ENCODE data around the gene UBFD1.

The UBFD1 gene

DNA sequence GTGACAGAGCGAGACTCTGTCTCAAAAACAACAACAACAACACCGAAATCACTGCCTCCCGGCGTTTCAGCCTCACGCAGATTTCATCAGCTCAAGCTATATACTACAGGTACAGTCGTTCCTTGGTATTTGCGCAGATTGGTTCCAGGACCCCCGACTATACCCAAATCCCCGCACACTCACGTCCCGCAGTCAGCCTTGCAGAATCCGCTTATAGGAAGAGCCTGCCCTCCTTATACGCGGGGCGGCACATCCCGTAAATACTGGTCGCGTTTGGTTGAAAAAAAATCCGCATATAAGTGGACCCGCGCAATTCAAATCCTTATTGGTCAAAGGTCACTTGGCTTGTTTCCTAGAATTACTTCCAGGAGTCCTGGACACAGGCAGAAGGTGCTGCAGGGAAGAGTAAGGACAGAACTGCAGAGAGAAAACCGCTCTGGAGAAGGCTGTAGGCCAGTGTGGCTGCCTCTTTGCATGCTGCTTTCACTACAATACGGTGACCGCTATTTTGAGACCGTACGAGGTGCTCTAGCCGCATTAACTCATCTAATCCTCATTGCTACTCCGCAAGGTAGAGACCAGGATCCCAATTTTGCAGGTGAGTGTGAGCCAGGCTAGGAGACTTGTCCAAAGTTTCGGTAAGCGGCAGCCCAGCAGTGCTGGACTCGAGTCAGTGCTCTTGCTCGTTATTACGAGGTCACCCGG, 37.9 kb downstream of the UBFD1 start:
- POLR2A ChIA-PET (ENCODE audit: low non-redundant PET), result no interaction called here
- CTCF ChIA-PET, result interaction anchor here (0.7 to 0.8 kb wide), 2 partner anchors 25 to 70 kb away, joined by 4 to 5 read pairs; no protein-coding TSS in a partner anchor
- no peak for DNase-seq (ENCODE audit: low spot score)
- H3K27ac ChIP-seq, result peak overlapping the region; percentile 76
- TF ChIP-seq, protein P1, sequence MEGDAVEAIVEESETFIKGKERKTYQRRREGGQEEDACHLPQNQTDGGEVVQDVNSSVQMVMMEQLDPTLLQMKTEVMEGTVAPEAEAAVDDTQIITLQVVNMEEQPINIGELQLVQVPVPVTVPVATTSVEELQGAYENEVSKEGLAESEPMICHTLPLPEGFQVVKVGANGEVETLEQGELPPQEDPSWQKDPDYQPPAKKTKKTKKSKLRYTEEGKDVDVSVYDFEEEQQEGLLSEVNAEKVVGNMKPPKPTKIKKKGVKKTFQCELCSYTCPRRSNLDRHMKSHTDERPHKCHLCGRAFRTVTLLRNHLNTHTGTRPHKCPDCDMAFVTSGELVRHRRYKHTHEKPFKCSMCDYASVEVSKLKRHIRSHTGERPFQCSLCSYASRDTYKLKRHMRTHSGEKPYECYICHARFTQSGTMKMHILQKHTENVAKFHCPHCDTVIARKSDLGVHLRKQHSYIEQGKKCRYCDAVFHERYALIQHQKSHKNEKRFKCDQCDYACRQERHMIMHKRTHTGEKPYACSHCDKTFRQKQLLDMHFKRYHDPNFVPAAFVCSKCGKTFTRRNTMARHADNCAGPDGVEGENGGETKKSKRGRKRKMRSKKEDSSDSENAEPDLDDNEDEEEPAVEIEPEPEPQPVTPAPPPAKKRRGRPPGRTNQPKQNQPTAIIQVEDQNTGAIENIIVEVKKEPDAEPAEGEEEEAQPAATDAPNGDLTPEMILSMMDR (conservative IDR thresholded peaks at IDR 0.05; ENCODE audit: low read depth), result no peak

DNA sequence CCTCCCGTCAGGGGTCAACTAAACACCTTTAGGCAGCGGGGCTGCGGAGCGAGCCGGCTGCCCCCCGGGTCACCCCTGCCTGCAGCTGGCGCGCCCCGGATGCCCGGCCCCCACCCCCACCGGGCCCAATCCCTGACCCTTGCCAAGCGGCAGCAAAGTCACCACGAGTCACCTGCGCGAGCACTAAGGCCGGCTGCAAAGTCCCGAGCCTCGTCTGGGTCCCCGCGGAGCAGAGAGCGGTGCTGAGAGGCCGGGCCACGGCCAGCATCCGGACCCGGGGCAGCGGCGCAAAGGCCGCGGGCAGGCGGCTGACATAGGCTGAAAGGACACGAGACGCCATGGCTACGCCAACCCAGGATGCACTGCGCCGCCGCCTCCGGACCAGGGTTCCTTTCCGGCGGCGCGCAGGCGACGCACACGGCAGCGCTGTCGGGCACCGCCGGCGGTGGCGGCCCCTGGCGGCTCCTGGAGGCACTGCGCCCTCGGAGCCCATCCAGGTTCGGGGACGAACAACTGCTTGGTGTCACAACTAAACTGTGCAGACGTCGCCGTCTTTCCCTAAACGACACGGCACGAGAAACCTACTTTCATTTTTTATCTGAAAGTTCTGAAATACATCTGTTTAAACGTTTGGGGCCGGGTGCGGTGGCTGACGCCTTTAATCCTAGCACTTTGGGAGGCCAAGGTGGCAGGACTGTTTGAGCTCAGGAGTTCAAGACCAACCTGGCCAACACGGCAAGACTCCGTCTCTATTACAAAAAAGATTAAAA, 38.6 kb downstream of the UBFD1 start, which contains the start of gene NDUFAB1:
Gene NDUFAB1 (minus strand): TSS at position 366 of the 770 bp plus-strand sequence. CDS start 26 bp downstream, at position 340.
- CTCF ChIA-PET, result interaction anchor here (0.6 to 1.2 kb wide), 8 partner anchors 10 to 1583 kb away, joined by 3 to 8 read pairs (median 4); no protein-coding TSS in a partner anchor
- TF ChIP-seq, protein P1 (conservative IDR thresholded peaks at IDR 0.05; ENCODE audit: low read depth), result peak; percentile 99
- DNase-seq (ENCODE audit: low spot score), result peak; percentile 81
- POLR2A ChIA-PET (ENCODE audit: low non-redundant PET), result no interaction called here
- H3K27ac ChIP-seq, result peak within 1 kb of the TSS; percentile 76

DNA sequence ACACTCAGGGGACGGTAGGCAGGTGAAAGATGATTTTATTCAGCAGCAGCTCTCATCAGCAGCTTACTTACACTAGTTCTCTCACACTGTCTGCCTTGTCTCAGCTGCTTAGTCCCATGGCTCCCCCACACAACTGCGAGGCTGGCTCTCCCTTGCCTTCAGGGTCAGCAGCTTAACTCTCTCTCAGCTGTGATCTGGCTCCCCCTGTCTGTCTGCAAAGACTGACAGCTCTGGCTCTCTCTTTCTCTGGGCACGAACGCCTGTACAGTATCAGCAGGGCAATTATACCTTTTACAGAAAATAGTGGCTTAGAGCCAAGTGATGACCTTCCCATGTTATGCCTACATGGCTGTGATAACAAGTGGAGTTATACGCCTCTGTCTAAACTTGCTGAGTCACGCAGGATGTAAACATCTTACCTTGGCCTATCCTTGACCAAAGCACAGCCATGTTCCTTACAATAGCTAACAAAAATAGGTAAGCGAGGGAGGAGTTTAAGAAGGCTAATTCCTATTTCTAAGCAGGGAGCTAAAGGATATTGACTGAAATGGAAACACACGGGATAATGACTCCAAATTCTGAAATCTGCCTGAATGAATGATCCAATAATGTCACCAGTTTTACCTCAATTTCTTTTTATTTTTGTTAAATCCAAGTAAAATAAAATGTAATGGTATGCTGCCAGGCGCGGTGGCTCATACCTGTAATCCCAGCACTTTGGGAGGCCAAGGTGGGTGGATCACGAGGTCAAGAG, 39.7 kb downstream of the UBFD1 start:
- DNase-seq (ENCODE audit: low spot score), result no peak
- TF ChIP-seq, protein P1 (conservative IDR thresholded peaks at IDR 0.05; ENCODE audit: low read depth), result no peak
- CTCF ChIA-PET, result interaction anchor here (0.6 to 1.2 kb wide), 7 partner anchors 9 to 1584 kb away, joined by 3 to 8 read pairs (median 4); no protein-coding TSS in a partner anchor
- POLR2A ChIA-PET (ENCODE audit: low non-redundant PET), result no interaction called here
- H3K27ac ChIP-seq, result peak overlapping the region; percentile 76

DNA sequence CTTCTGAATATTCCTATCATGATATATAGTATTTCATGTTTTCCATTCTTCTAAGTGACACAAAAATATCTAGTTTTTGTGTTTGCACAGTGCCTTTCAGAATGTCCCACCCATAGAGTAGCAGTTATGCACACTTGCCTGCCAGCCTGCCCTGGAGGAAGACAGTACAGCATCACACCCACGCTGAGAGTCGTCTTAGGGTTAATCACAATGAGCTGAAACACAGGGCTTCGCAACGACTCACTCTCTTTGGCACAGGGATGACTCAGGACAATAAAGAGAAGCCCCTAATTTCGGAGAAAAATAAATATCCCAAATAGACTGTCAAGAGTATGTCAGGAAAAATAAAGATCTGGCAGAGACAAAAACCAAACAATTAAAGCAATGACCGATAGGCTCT, 50.2 kb downstream of the UBFD1 start:
- ChIA-PET POLR2A (ENCODE audit: low non-redundant PET) (no interaction called here), CTCF (no interaction called here)
- no peak for DNase-seq (ENCODE audit: low spot score)
- H3K27ac ChIP-seq, result no peak overlapping the region; the same call in 1 of the 2 replicates
- TF ChIP-seq, protein P1 (conservative IDR thresholded peaks at IDR 0.05; ENCODE audit: low read depth), result no peak

DNA sequence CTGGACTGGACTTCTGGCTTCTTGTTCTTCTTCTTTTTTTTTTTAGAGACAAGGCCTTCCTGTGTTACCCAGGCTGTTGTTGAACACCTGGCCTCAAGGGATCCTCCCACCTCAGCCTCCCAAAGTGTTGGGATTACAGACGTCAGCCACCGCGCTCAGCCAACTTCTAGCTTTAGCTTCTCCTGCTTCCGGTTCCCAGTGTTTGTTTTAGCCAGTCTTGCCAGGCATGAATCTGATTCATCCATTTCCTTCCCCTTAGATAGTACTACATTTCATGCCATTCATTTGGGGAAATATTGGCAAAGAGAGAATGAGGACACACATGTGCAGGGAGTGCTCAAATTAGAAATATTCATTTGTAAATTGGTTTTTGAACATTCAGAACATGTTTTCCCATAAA, 50.7 kb downstream of the UBFD1 start:
- POLR2A ChIA-PET (ENCODE audit: low non-redundant PET), result no interaction called here
- CTCF ChIA-PET, result no interaction called here
- peak; percentile 33 for DNase-seq (ENCODE audit: low spot score)

More for the DNA sequence above, 50.7 kb downstream of the UBFD1 start:
- TF ChIP-seq, protein P1 (conservative IDR thresholded peaks at IDR 0.05; ENCODE audit: low read depth), result no peak
- H3K27ac ChIP-seq, result peak overlapping the region; percentile 31; the same call in 1 of the 2 replicates
